Left ventricle myocardium inferior (tissue), 1 donor: ENCODE results near the gene SEMA3D. TPM values are rescaled to one million over a fixed set of nuclear protein-coding genes. Genes with fewer than 3 reads are reported as not detected.

ENCODE experiments used
- DNase-seq: peaks from one replicate; pipeline ENCODE4 v3.0.0-alpha.2; 2020
- H3K27ac ChIP-seq: fragments of 200-600 bp; replicated peaks from 2 replicates; pipeline ENCODE4 v1.8.0; 2021
- H3K27me3 ChIP-seq: fragments of 200-600 bp; 2 replicates; pipeline ENCODE4 v1.8.0; 2021; ENCODE audit warnings: low read depth
- H3K36me3 ChIP-seq: fragments of 200-600 bp; 2 replicates; pipeline ENCODE4 v1.8.0; 2021
- H3K4me1 ChIP-seq: fragments of 200-600 bp; 2 replicates; pipeline ENCODE4 v1.8.0; 2021
- H3K4me3 ChIP-seq: fragments of 200-600 bp; 2 replicates; pipeline ENCODE4 v1.8.0; 2021; ENCODE audit warnings: mild to moderate bottlenecking, moderate library complexity
- H3K9me3 ChIP-seq: fragments of 200-600 bp; replicated peaks from 2 replicates; pipeline ENCODE4 v1.8.0; 2021
- CTCF ChIP-seq: fragments of 200-600 bp; IDR thresholded peaks from 2 replicates; pipeline ENCODE4 v1.8.0; 2021; ENCODE audit warnings: antibody characterized with exemption, mild to moderate bottlenecking, borderline replicate concordance
- intact Hi-C: fragments of 100-400 bp; cut with micrococcal nuclease; formaldehyde crosslinking; loops from one replicate; pipeline ENCODE4 v1.11.0; 2022
- total RNA-seq: library from RNA; stranded (reverse); fragmentation: NEBNext Ultra II Directional; extraction: Animal tissue kit (Norgen Biotek cat#: 25700); gene quantifications from one replicate; pipeline ENCODE4 v1.2.1, GENCODE V29; 2021
- donor health status: DM: no; HTN: yes; CAD: no; lungs with severe emphysema.

Gene SEMA3D
- total RNA-seq, 1 donor from 2014 or later = 1.8 TPM

- Histone ChIP-seq H3K27me3 (no peaks in the 10 kb centered on the region), H3K36me3 (no peaks in the 10 kb centered on the region), H3K27ac (peak overlapping the region; percentile 48), H3K4me3 (no peak overlapping the region), H3K4me1 (peaks cover 20% of the 10 kb centered on the region), H3K9me3 (no peaks in the 10 kb centered on the region)
- intact Hi-C loops = no loop called here
- no peak for DNase-seq
- TF ChIP-seq CTCF = no peak
Observed at GRCh38 chr7:85095806-85096205, 91.0 kb downstream of the SEMA3D start.

DNA sequence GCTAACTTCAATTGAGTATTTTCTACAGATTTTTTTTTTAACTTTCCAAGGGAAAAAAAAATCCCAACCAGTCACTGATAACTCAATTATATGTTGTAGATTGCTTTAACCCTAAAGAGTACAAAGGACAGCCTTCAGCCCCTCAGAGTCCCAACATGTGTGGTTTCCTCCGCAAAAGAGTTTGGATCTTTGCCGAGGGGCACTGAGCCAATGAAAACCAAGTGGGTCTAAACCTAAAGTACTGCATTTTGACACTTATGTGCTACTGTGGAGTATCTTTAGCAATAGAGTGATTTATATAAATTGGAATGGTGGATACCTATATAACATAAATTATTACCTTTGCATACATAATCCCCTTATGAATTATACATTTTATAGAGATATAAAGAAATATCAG lies 91.5 kb downstream of the SEMA3D start:
- peak; percentile 21 for DNase-seq
- peak overlapping the region; percentile 40 for H3K27ac ChIP-seq
- no peaks in the 10 kb centered on the region for H3K9me3 ChIP-seq
- H3K36me3 ChIP-seq = no peaks in the 10 kb centered on the region
- intact Hi-C loops = no loop called here
- no peaks in the 10 kb centered on the region for H3K27me3 ChIP-seq
- peaks cover 20% of the 10 kb centered on the region for H3K4me1 ChIP-seq
- no peak for TF ChIP-seq CTCF
- no peak overlapping the region for H3K4me3 ChIP-seq

GRCh38 chr7:85094046-85094725 lies 92.7 kb downstream of the SEMA3D start:
- TF ChIP-seq CTCF = no peak
- no peak overlapping the region for H3K4me3 ChIP-seq
- no peaks in the 10 kb centered on the region for H3K36me3 ChIP-seq
- H3K4me1 ChIP-seq = peaks cover 20% of the 10 kb centered on the region
- no peak for DNase-seq
- peak overlapping the region; percentile 40 for H3K27ac ChIP-seq
- intact Hi-C loops = no loop called here
- H3K9me3 ChIP-seq = no peaks in the 10 kb centered on the region
- H3K27me3 ChIP-seq = no peaks in the 10 kb centered on the region

- Histone ChIP-seq H3K27me3 (no peaks in the 10 kb centered on the region), H3K4me3 (no peak overlapping the region), H3K27ac (no peak overlapping the region), H3K9me3 (no peaks in the 10 kb centered on the region), H3K36me3 (no peaks in the 10 kb centered on the region), H3K4me1 (peaks cover 20% of the 10 kb centered on the region)
- DNase-seq = no peak
- TF ChIP-seq CTCF = no peak
- intact Hi-C loops = no loop called here
Observed at GRCh38 chr7:85091565-85091928, 95.3 kb downstream of the SEMA3D start.

GRCh38 chr7:85090919-85091564 lies 95.8 kb downstream of the SEMA3D start:
- Histone ChIP-seq H3K4me1 (peaks cover 19% of the 10 kb centered on the region), H3K36me3 (no peaks in the 10 kb centered on the region), H3K4me3 (no peak overlapping the region), H3K27me3 (no peaks in the 10 kb centered on the region), H3K9me3 (no peaks in the 10 kb centered on the region), H3K27ac (no peak overlapping the region)
- DNase-seq = no peak
- intact Hi-C loops = no loop called here
- no peak for TF ChIP-seq CTCF
